Vagina (tissue), 2 donors: ENCODE results near the gene NLGN1. TPM values are rescaled to one million over a fixed set of nuclear protein-coding genes. Genes with fewer than 3 reads are reported as not detected.

Experiments
- DNase-seq, 2 donors: peaks; one replicate each; pipeline ENCODE4 v3.0.0-alpha.2; 2017; ENCODE audit errors: extremely low spot score in 2 of 2
- H3K27ac ChIP-seq: fragments of 200-600 bp; sonication (generic); one replicate; pipeline ENCODE4 v1.5.1; 2019
- H3K27me3 ChIP-seq: fragments of 200-600 bp; sonication (generic); one replicate; pipeline ENCODE4 v1.5.1; 2019
- H3K36me3 ChIP-seq, 2 donors: fragments of 200-600 bp; sonication (generic); one replicate each; pipeline ENCODE4 v1.5.1; 2017 to 2019
- H3K4me1 ChIP-seq: fragments of 200-600 bp; sonication (generic); one replicate; pipeline ENCODE4 v1.5.1; 2019
- H3K4me3 ChIP-seq, 2 donors: fragments of 200-600 bp; sonication (generic); 1 replicate in 1 of 2; 2 replicates in 1 of 2; pipeline ENCODE4 v1.5.1; 2016 to 2019
- H3K9me3 ChIP-seq: fragments of 200-600 bp; sonication (generic); one replicate; pipeline ENCODE4 v1.5.1; 2019
- CTCF ChIP-seq, 3 experiments: fragments of 450-650 bp in 2 of 3; fragments of 200-600 bp in 1 of 3; sonication (generic) in 1 of 3; IDR thresholded peaks; one replicate each; pipeline ENCODE4 v1.5.1; 2017 to 2019; ENCODE audit warnings: antibody characterized with exemption in 3 of 3, mild to moderate bottlenecking in 2 of 3, moderate library complexity in 2 of 3
- POLR2A ChIP-seq, 2 donors: fragments of 450-650 bp; IDR thresholded peaks; one replicate each; pipeline ENCODE4 v1.6.1; 2017; ENCODE audit warnings: antibody characterized with exemption in 2 of 2, mild to moderate bottlenecking in 2 of 2, moderate library complexity in 2 of 2
- POLR2AphosphoS5 ChIP-seq, 2 donors: sonication (generic); formaldehyde crosslinking; IDR thresholded peaks; one replicate each; pipeline ENCODE4 v1.9.0; 2017; ENCODE audit warnings: antibody characterized with exemption in 2 of 2, mild to moderate bottlenecking in 2 of 2, low read depth in 1 of 2; ENCODE audit not compliant: insufficient read depth in 1 of 2
- intact Hi-C: fragments of 100-400 bp; cut with DNase I; formaldehyde crosslinking; loops from one replicate; pipeline ENCODE4 v1.15.1; 2023
- total RNA-seq: library from RNA; depleted of rRNA; stranded (reverse); fragments of >200 nt; gene quantifications from one replicate; pipeline ENCODE4 v1.2.3, GENCODE V29; 2016

NLGN1 gene
- total RNA-seq, 1 donor from 2014 or later: 4.7 TPM

GRCh38 chr3:173660645-173661299 is 263.2 kb downstream of the NLGN1 start:
- Histone ChIP-seq H3K9me3 (no peaks in the 10 kb centered on the region), H3K36me3 (no peaks in the 10 kb centered on the region), H3K4me1 (no peaks in the 10 kb centered on the region), H3K27ac (no peak overlapping the region), H3K27me3 (no peaks in the 10 kb centered on the region), H3K4me3 (no peak overlapping the region)
- intact Hi-C loops: no loop called here
- no peak for DNase-seq
- TF ChIP-seq POLR2A (IDR thresholded peaks at IDR 0.05): no peak
- no peak for TF ChIP-seq CTCF (IDR thresholded peaks at IDR 0.05)
- TF ChIP-seq POLR2AphosphoS5 (IDR thresholded peaks at IDR 0.05; ENCODE audit: insufficient read depth in 1 of 2, low read depth in 1 of 2): no peak

- H3K9me3 ChIP-seq: no peaks in the 10 kb centered on the region
- H3K27ac ChIP-seq: no peak overlapping the region
- no peaks in the 10 kb centered on the region for H3K4me1 ChIP-seq
- TF ChIP-seq CTCF (IDR thresholded peaks at IDR 0.05) (no peak), POLR2AphosphoS5 (IDR thresholded peaks at IDR 0.05; ENCODE audit: insufficient read depth in 1 of 2, low read depth in 1 of 2) (no peak), POLR2A (IDR thresholded peaks at IDR 0.05) (no peak)
- intact Hi-C loops: no loop called here
- no peaks in the 10 kb centered on the region for H3K27me3 ChIP-seq
- DNase-seq: no peak
- no peaks in the 10 kb centered on the region for H3K36me3 ChIP-seq
- H3K4me3 ChIP-seq: no peak overlapping the region
Observed at GRCh38 chr3:173663696-173664111, 266.2 kb downstream of the NLGN1 start.

GRCh38 chr3:173676094-173676493 is 278.6 kb downstream of the NLGN1 start:
- Histone ChIP-seq H3K27me3 (no peaks in the 10 kb centered on the region), H3K36me3 (no peaks in the 10 kb centered on the region), H3K27ac (no peak overlapping the region), H3K4me1 (no peaks in the 10 kb centered on the region), H3K4me3 (no peak overlapping the region), H3K9me3 (no peaks in the 10 kb centered on the region)
- intact Hi-C loops: no loop called here
- DNase-seq: no peak
- no peak for TF ChIP-seq POLR2AphosphoS5 (IDR thresholded peaks at IDR 0.05; ENCODE audit: insufficient read depth in 1 of 2, low read depth in 1 of 2)
- no peak for TF ChIP-seq POLR2A (IDR thresholded peaks at IDR 0.05)
- no peak for TF ChIP-seq CTCF (IDR thresholded peaks at IDR 0.05)

GRCh38 chr3:173681188-173681678 is 283.7 kb downstream of the NLGN1 start:
- TF ChIP-seq CTCF (IDR thresholded peaks at IDR 0.05): no peak
- no peak overlapping the region for H3K4me3 ChIP-seq
- no peak for DNase-seq
- H3K36me3 ChIP-seq: no peaks in the 10 kb centered on the region
- H3K9me3 ChIP-seq: no peaks in the 10 kb centered on the region
- intact Hi-C loops: loop anchor here (5.0 kb wide), 1 partner anchor 309 kb away; no protein-coding TSS in a partner anchor
- H3K4me1 ChIP-seq: no peaks in the 10 kb centered on the region
- H3K27me3 ChIP-seq: no peaks in the 10 kb centered on the region
- H3K27ac ChIP-seq: no peak overlapping the region

GRCh38 chr3:173685456-173685855 is 287.9 kb downstream of the NLGN1 start:
- H3K36me3 ChIP-seq: no peaks in the 10 kb centered on the region
- no peak overlapping the region for H3K4me3 ChIP-seq
- no peak for DNase-seq
- H3K4me1 ChIP-seq: no peaks in the 10 kb centered on the region
- no peaks in the 10 kb centered on the region for H3K27me3 ChIP-seq
- no peak for TF ChIP-seq POLR2A (IDR thresholded peaks at IDR 0.05)
- TF ChIP-seq POLR2AphosphoS5 (IDR thresholded peaks at IDR 0.05; ENCODE audit: insufficient read depth in 1 of 2, low read depth in 1 of 2): no peak
- no peak for TF ChIP-seq CTCF (IDR thresholded peaks at IDR 0.05)
- H3K9me3 ChIP-seq: no peaks in the 10 kb centered on the region
- H3K27ac ChIP-seq: no peak overlapping the region
- intact Hi-C loops: no loop called here
